Activated B cell treated with CpG ODN at 0.5 μM for 24 hours (primary cell): ENCODE data around the gene PPP2R2C. TPM values are rescaled to one million over a fixed set of nuclear protein-coding genes. Genes with fewer than 3 reads are reported as not detected.

ENCODE experiments used
- ATAC-seq: fragments of 200-7000 bp; cut with Tn5 transposase; one replicate; pipeline ENCODE4 v1.10.0; 2021; ENCODE audit warnings: low read depth, mild to moderate bottlenecking, moderate library complexity
- CTCF ChIA-PET: fragments of 350-600 bp; sonication (Branson Sonifier 250); formaldehyde crosslinking; loops from one replicate; lab custom pipeline; 2021; ENCODE audit warnings: antibody characterized with exemption; lab: Charles Lee
- POLR2A ChIA-PET: fragments of 350-600 bp; sonication (Branson Sonifier 250); formaldehyde crosslinking; loops from one replicate; lab custom pipeline; 2021; ENCODE audit warnings: antibody characterized with exemption; lab: Charles Lee
- DNase-seq: peaks from one replicate; pipeline ENCODE4 v3.0.0; 2022
- H3K27ac Mint-ChIP-seq: one replicate; pipeline ENCODE4 v1.8.0; 2020; ENCODE audit warnings: mixed read lengths
- H3K27me3 Mint-ChIP-seq: one replicate; pipeline ENCODE4 v1.8.0; 2021; ENCODE audit warnings: mixed read lengths
- H3K36me3 Mint-ChIP-seq: one replicate; pipeline ENCODE4 v1.8.0; 2021; ENCODE audit warnings: low read depth, mixed read lengths
- H3K4me1 Mint-ChIP-seq: one replicate; pipeline ENCODE4 v1.8.0; 2021; ENCODE audit warnings: mixed read lengths
- H3K4me3 Mint-ChIP-seq: one replicate; pipeline ENCODE4 v1.8.0; 2020; ENCODE audit warnings: mild to moderate bottlenecking, mixed read lengths
- H3K9me3 Mint-ChIP-seq: one replicate; pipeline ENCODE4 v1.8.0; 2020; ENCODE audit warnings: mixed read lengths
- CTCF ChIP-seq: fragments of 200-600 bp; IDR thresholded peaks from one replicate; pipeline ENCODE4 v1.8.0; 2022; ENCODE audit warnings: antibody characterized with exemption, mild to moderate bottlenecking
- intact Hi-C: fragments of 100-400 bp; cut with micrococcal nuclease; formaldehyde crosslinking; loops from one replicate; pipeline ENCODE4 v1.15.1; 2024
- total RNA-seq: library from RNA; stranded (reverse); gene quantifications from 2 replicates; pipeline ENCODE4 v1.2.3, GENCODE V29; 2022

PPP2R2C gene
- total RNA-seq, 1 donor from 2014 or later = not detected

- no peak for ATAC-seq
- POLR2A ChIA-PET = no interaction called here
Measured at GRCh38 chr4:6446130-6446482, 26.3 kb downstream of the PPP2R2C start.

GRCh38 chr4:6445403-6446129 lies 26.8 kb downstream of the PPP2R2C start:
- no peaks in the 10 kb centered on the region for H3K9me3 Mint-ChIP-seq
- no peak for TF ChIP-seq CTCF
- intact Hi-C loops = no loop called here
- H3K4me3 Mint-ChIP-seq = no peak overlapping the region
- POLR2A ChIA-PET = no interaction called here
- H3K4me1 Mint-ChIP-seq = no peaks in the 10 kb centered on the region
- H3K27ac Mint-ChIP-seq = no peak overlapping the region
- CTCF ChIA-PET = no interaction called here
- H3K27me3 Mint-ChIP-seq = peaks cover 7% of the 10 kb centered on the region
- ATAC-seq = no peak
- no peaks in the 10 kb centered on the region for H3K36me3 Mint-ChIP-seq
- no peak for DNase-seq

More at GRCh38 chr4:6446130-6446482, 26.3 kb downstream of the PPP2R2C start:
- no peak for DNase-seq
- H3K4me1 Mint-ChIP-seq = no peaks in the 10 kb centered on the region
- intact Hi-C loops = no loop called here
- CTCF ChIA-PET = no interaction called here
- no peaks in the 10 kb centered on the region for H3K36me3 Mint-ChIP-seq
- peaks cover 7% of the 10 kb centered on the region for H3K27me3 Mint-ChIP-seq
- H3K9me3 Mint-ChIP-seq = no peaks in the 10 kb centered on the region
- H3K27ac Mint-ChIP-seq = no peak overlapping the region
- no peak for TF ChIP-seq CTCF
- no peak overlapping the region for H3K4me3 Mint-ChIP-seq

- ChIA-PET CTCF (no interaction called here), POLR2A (no interaction called here)
- Mint-ChIP-seq H3K27ac (no peak overlapping the region), H3K36me3 (no peaks in the 10 kb centered on the region), H3K4me3 (no peak overlapping the region), H3K4me1 (no peaks in the 10 kb centered on the region), H3K27me3 (peaks cover 7% of the 10 kb centered on the region), H3K9me3 (no peaks in the 10 kb centered on the region)
- intact Hi-C loops = no loop called here
- ATAC-seq (no peak), DNase-seq (no peak)
- no peak for TF ChIP-seq CTCF
Measured at GRCh38 chr4:6444582-6444981, 27.8 kb downstream of the PPP2R2C start.

- H3K27ac Mint-ChIP-seq = no peak overlapping the region
- no peaks in the 10 kb centered on the region for H3K4me1 Mint-ChIP-seq
- peaks cover 7% of the 10 kb centered on the region for H3K27me3 Mint-ChIP-seq
- H3K36me3 Mint-ChIP-seq = no peaks in the 10 kb centered on the region
- DNase-seq (no peak), ATAC-seq (no peak)
- POLR2A ChIA-PET = no interaction called here
- no peaks in the 10 kb centered on the region for H3K9me3 Mint-ChIP-seq
- H3K4me3 Mint-ChIP-seq = no peak overlapping the region
- no peak for TF ChIP-seq CTCF
- intact Hi-C loops = no loop called here
- CTCF ChIA-PET = no interaction called here
Measured at GRCh38 chr4:6443035-6444023, 29.1 kb downstream of the PPP2R2C start.

- ChIA-PET POLR2A (no interaction called here), CTCF (no interaction called here)
- Mint-ChIP-seq H3K36me3 (no peaks in the 10 kb centered on the region), H3K4me3 (no peak overlapping the region), H3K27me3 (peaks cover 4% of the 10 kb centered on the region), H3K9me3 (no peaks in the 10 kb centered on the region), H3K4me1 (no peaks in the 10 kb centered on the region), H3K27ac (no peak overlapping the region)
- TF ChIP-seq CTCF = no peak
- DNase-seq (no peak), ATAC-seq (no peak)
- intact Hi-C loops = no loop called here
Measured at GRCh38 chr4:6442555-6442954, 29.9 kb downstream of the PPP2R2C start.
